Keratinocyte (primary cell): Measurements from ENCODE around the gene SERPINB5. TPM values are rescaled to one million over a fixed set of nuclear protein-coding genes. Genes with fewer than 3 reads are reported as not detected.

ENCODE experiments used
- DNase-seq: peaks from one replicate; pipeline ENCODE4 v3.0.0-alpha.2; 2011; ENCODE audit warnings: low read depth, missing footprints, low spot score
- FAIRE-seq: peaks from 2 replicates; lab custom pipeline; 2011; peaks lifted over from hg19 to GRCh38; lab: Jason Lieb, UNC
- H2AFZ ChIP-seq: 2 replicates; pipeline ENCODE4 v1.6.0; 2012; ENCODE audit warnings: low read length, control low read depth, inconsistent platforms; ENCODE audit not compliant: control insufficient read depth
- H3K27ac ChIP-seq: 2 replicates; pipeline ENCODE4 v1.5.1; 2011; ENCODE audit warnings: low read length; ENCODE audit not compliant: control insufficient read depth, insufficient read depth
- H3K27me3 ChIP-seq: 3 replicates; pipeline ENCODE4 v1.6.0; 2011; ENCODE audit warnings: low read length; ENCODE audit not compliant: control insufficient read depth, insufficient read depth; ENCODE audit errors: extremely low read depth
- H3K36me3 ChIP-seq, 2 experiments: 2 replicates in 1 of 2; 3 replicates in 1 of 2; pipeline ENCODE4 v1.5.1; 2011; ENCODE audit warnings: low read length in 2 of 2, mild to moderate bottlenecking in 1 of 2; ENCODE audit not compliant: control insufficient read depth in 2 of 2, insufficient read depth in 2 of 2; ENCODE audit errors: extremely low read depth in 1 of 2
- H3K4me1 ChIP-seq: 3 replicates; pipeline ENCODE4 v1.5.1; 2011; ENCODE audit warnings: low read length; ENCODE audit not compliant: control insufficient read depth, insufficient read depth; ENCODE audit errors: extremely low read depth
- H3K4me2 ChIP-seq: 3 replicates; pipeline ENCODE4 v1.6.0; 2011; ENCODE audit warnings: low read depth, low read length; ENCODE audit not compliant: control insufficient read depth, insufficient read depth; ENCODE audit errors: extremely low read depth
- H3K4me3 ChIP-seq, 3 experiments: fragments of 200-600 bp in 1 of 3; sonication (generic) in 1 of 3; 2 replicates in 2 of 3; 3 replicates in 1 of 3; pipeline ENCODE4 v1.5.1; 2011 to 2016; ENCODE audit warnings: low read length in 3 of 3, mild to moderate bottlenecking in 3 of 3, control low read depth in 2 of 3, inconsistent platforms in 1 of 3, low read depth in 1 of 3, mixed read lengths in 1 of 3, mixed run types in 1 of 3, moderate library complexity in 1 of 3; ENCODE audit not compliant: control insufficient read depth in 2 of 3, insufficient read depth in 2 of 3; ENCODE audit errors: extremely low read depth in 1 of 3
- H3K79me2 ChIP-seq: 2 replicates; pipeline ENCODE4 v1.6.0; 2012; ENCODE audit warnings: low read length; ENCODE audit not compliant: control insufficient read depth, insufficient read depth
- H3K9ac ChIP-seq: 3 replicates; pipeline ENCODE4 v1.6.0; 2011; ENCODE audit warnings: low read length; ENCODE audit not compliant: control insufficient read depth, insufficient read depth; ENCODE audit errors: extremely low read depth
- H3K9me1 ChIP-seq: 3 replicates; pipeline ENCODE4 v1.6.0; 2011; ENCODE audit warnings: low read length; ENCODE audit not compliant: control insufficient read depth, insufficient read depth; ENCODE audit errors: extremely low read depth
- H3K9me3 ChIP-seq: 2 replicates; pipeline ENCODE4 v1.5.1; 2012; ENCODE audit warnings: low read depth, low read length; ENCODE audit not compliant: control insufficient read depth
- H4K20me1 ChIP-seq: 3 replicates; pipeline ENCODE4 v1.6.0; 2011; ENCODE audit warnings: low read length; ENCODE audit not compliant: control insufficient read depth, insufficient read depth; ENCODE audit errors: extremely low read depth
- CTCF ChIP-seq, 3 experiments: IDR thresholded peaks in 1 of 3; conservative IDR thresholded peaks in 1 of 3; optimal IDR thresholded peaks in 1 of 3; 2 replicates in 2 of 3; 3 replicates in 1 of 3; pipeline versions ENCODE3 to v1.5.1; 2011; ENCODE audit warnings: low read length in 3 of 3, mild to moderate bottlenecking in 3 of 3, moderate library complexity in 2 of 3, control low read depth in 1 of 3, inconsistent platforms in 1 of 3; ENCODE audit not compliant: insufficient read depth in 2 of 3; ENCODE audit errors: extremely low read depth in 1 of 3
- EZH2 ChIP-seq: IDR thresholded peaks from one replicate; pipeline ENCODE4 v1.6.1; 2012; ENCODE audit warnings: inconsistent platforms, mild to moderate bottlenecking, low read length, moderate library complexity
- dilution Hi-C: fragments of 300-500 bp; cut with MboI; formaldehyde crosslinking; loops from one replicate; pipeline ENCODE4 v1.7.0; 2020; ENCODE audit warnings: low sequenced_read_pairs; ENCODE audit not compliant: extremely low pct_ligation_motif_present
- polyA plus RNA-seq, 5 experiments: library from polyadenylated mRNA; depleted of rRNA in 3 of 5; stranded (reverse) in 3 of 5; stranded (forward) in 1 of 5; unstranded in 1 of 5; fragments of >200 nt; gene quantifications; 1 replicate in 1 of 5; 2 replicates in 3 of 5; 3 replicates in 1 of 5; pipeline versions ENCODE4 v1.2.1 to v1.2.3, GENCODE V29; 2011 to 2012; ENCODE audit warnings: missing spikeins in 2 of 5, low read depth in 1 of 5, low replicate concordance in 1 of 5

The SERPINB5 gene
- polyA plus RNA-seq, 1 donor (not counting 4 experiments of a cell fraction or from before 2014, with no cell fraction given): 833 TPM

- FAIRE-seq: peak; percentile 99
Measured at GRCh38 chr18:63553081-63553480, 76.3 kb downstream of the SERPINB5 start.

More at GRCh38 chr18:63553081-63553480, 76.3 kb downstream of the SERPINB5 start:
- no peaks in the 10 kb centered on the region for H3K79me2 ChIP-seq
- no peaks in the 10 kb centered on the region for H3K36me3 ChIP-seq
- H4K20me1 ChIP-seq: no peaks in the 10 kb centered on the region
- H3K9me1 ChIP-seq: no peaks in the 10 kb centered on the region
- DNase-seq: peak; percentile 54
- peak overlapping the region in 1 of 3 experiments; percentile 12 for H3K4me3 ChIP-seq
- TF ChIP-seq CTCF (optimal IDR thresholded peaks at IDR 0.05 in 1 of 3, IDR thresholded peaks at IDR 0.05 in 1 of 3, conservative IDR thresholded peaks at IDR 0.05 in 1 of 3; ENCODE audit: extremely low read depth in 1 of 3, insufficient read depth in 2 of 3, low read length in 3 of 3): no peak
- no peak for TF ChIP-seq EZH2
- H2AFZ ChIP-seq: peak overlapping the region; percentile 57
- peaks cover 20% of the 10 kb centered on the region for H3K4me1 ChIP-seq
- no peak overlapping the region for H3K9ac ChIP-seq
- peak overlapping the region; percentile 55 for H3K27ac ChIP-seq
- H3K27me3 ChIP-seq: no peaks in the 10 kb centered on the region
- no peaks in the 10 kb centered on the region for H3K9me3 ChIP-seq
- dilution Hi-C loops: no loop called here
- H3K4me2 ChIP-seq: peak overlapping the region; percentile 64

Other genes with a start within 250 kb of the SERPINB5 start
- 0.09 to 0.36 TPM (median 0.30 TPM) in 3 replicates for gene BCL2, start 157.2 kb upstream of the SERPINB5 start, polyA plus RNA-seq
- gene KDSR, start 109.8 kb upstream of the SERPINB5 start, polyA plus RNA-seq: 58.3 to 86.4 TPM (median 68.6 TPM) in 3 replicates
- gene VPS4B, start 54.5 kb upstream of the SERPINB5 start, polyA plus RNA-seq: 45.7 to 65.3 TPM (median 54.9 TPM) in 3 replicates
- gene SERPINB12, start 65.4 kb downstream of the SERPINB5 start, polyA plus RNA-seq: 0.05 to 0.21 TPM (median 0.10 TPM) in 3 replicates
- gene SERPINB13, start 110.4 kb downstream of the SERPINB5 start, polyA plus RNA-seq: 15.5 to 69.8 TPM (median 44.6 TPM) in 3 replicates
- gene SERPINB4, start 167.3 kb downstream of the SERPINB5 start, polyA plus RNA-seq: 0.52 to 4.7 TPM (median 2.4 TPM) in 3 replicates
- gene SERPINB3, start 184.9 kb downstream of the SERPINB5 start, polyA plus RNA-seq: 3.8 to 26.8 TPM (median 12.7 TPM) in 3 replicates
- not detected in 3 replicates for gene SERPINB11, start 226.0 kb downstream of the SERPINB5 start, polyA plus RNA-seq